Neural progenitor cell (in vitro differentiated cells): ENCODE results near the gene GNPAT. TPM values are rescaled to one million over a fixed set of nuclear protein-coding genes. Genes with fewer than 3 reads are reported as not detected.

Experiments
- DNase-seq: peaks from one replicate; pipeline ENCODE4 v3.0.0-alpha.2; 2016; ENCODE audit warnings: low spot score
- H2AFZ ChIP-seq: fragments of 200-600 bp; sonication (generic); replicated peaks from 2 replicates; pipeline ENCODE4 v1.6.1; 2016; ENCODE audit warnings: antibody characterized with exemption
- H3F3A ChIP-seq: fragments of 200-600 bp; sonication (generic); 2 replicates; pipeline ENCODE4 v1.6.1; 2016; ENCODE audit warnings: antibody characterized with exemption, low read depth
- H3K27ac ChIP-seq: fragments of 200-600 bp; sonication (generic); 2 replicates; pipeline ENCODE4 v1.5.1; 2016; ENCODE audit warnings: mild to moderate bottlenecking
- H3K27me3 ChIP-seq: fragments of 200-600 bp; sonication (generic); 2 replicates; pipeline ENCODE4 v1.6.1; 2016; ENCODE audit warnings: mild to moderate bottlenecking, moderate library complexity
- H3K36me3 ChIP-seq: fragments of 200-600 bp; sonication (generic); 2 replicates; pipeline ENCODE4 v1.5.1; 2016
- H3K4me1 ChIP-seq: fragments of 200-600 bp; sonication (generic); 2 replicates; pipeline ENCODE4 v1.6.1; 2016; ENCODE audit warnings: mixed run types
- H3K4me2 ChIP-seq: fragments of 200-600 bp; sonication (generic); 2 replicates; pipeline ENCODE4 v1.6.1; 2016
- H3K4me3 ChIP-seq: fragments of 200-600 bp; sonication (generic); 2 replicates; pipeline ENCODE4 v1.5.1; 2016
- H3K79me2 ChIP-seq: fragments of 200-600 bp; sonication (generic); 2 replicates; pipeline ENCODE4 v1.6.1; 2016; ENCODE audit warnings: low read depth
- H3K9ac ChIP-seq: fragments of 200-600 bp; sonication (generic); 2 replicates; pipeline ENCODE4 v1.6.1; 2016
- H3K9me3 ChIP-seq: fragments of 200-600 bp; sonication (generic); 2 replicates; pipeline ENCODE4 v1.5.1; 2016; ENCODE audit warnings: low read depth
- H4K20me1 ChIP-seq: fragments of 200-600 bp; sonication (generic); 2 replicates; pipeline ENCODE4 v1.6.1; 2016; ENCODE audit warnings: low read depth
- H3K27ac Mint-ChIP-seq: 3 replicates; pipeline ENCODE4 v1.8.0; 2021; ENCODE audit warnings: mixed read lengths
- H3K27me3 Mint-ChIP-seq: 2 replicates; pipeline ENCODE4 v1.8.0; 2022; ENCODE audit warnings: low read depth, mild to moderate bottlenecking, inconsistent platforms, moderate library complexity, mixed read lengths; ENCODE audit not compliant: insufficient read depth
- H3K36me3 Mint-ChIP-seq: 3 replicates; pipeline ENCODE4 v1.8.0; 2021; ENCODE audit warnings: mixed read lengths
- H3K4me1 Mint-ChIP-seq: 3 replicates; pipeline ENCODE4 v1.8.0; 2021; ENCODE audit warnings: mixed read lengths
- H3K4me3 Mint-ChIP-seq: 3 replicates; pipeline ENCODE4 v1.8.0; 2021; ENCODE audit warnings: mild to moderate bottlenecking, moderate library complexity, mixed read lengths
- H3K9me3 Mint-ChIP-seq: 3 replicates; pipeline ENCODE4 v1.8.0; 2020; ENCODE audit warnings: mixed read lengths
- CTCF ChIP-seq: fragments of 200-600 bp; sonication (generic); IDR thresholded peaks from 2 replicates; pipeline ENCODE4 v1.5.1; 2017; ENCODE audit warnings: antibody characterized with exemption, mild to moderate bottlenecking
- EZH2 ChIP-seq: fragments of 200-600 bp; sonication (generic); IDR thresholded peaks from 2 replicates; pipeline ENCODE4 v1.6.1; 2017; ENCODE audit warnings: antibody characterized with exemption, mild to moderate bottlenecking, moderate library complexity
- EZH2phosphoT487 ChIP-seq: fragments of 200-600 bp; sonication (generic); IDR thresholded peaks from 2 replicates; pipeline ENCODE4 v1.6.1; 2017; ENCODE audit warnings: antibody characterized with exemption
- total RNA-seq: library from RNA; depleted of rRNA; stranded (reverse); fragments of >200 nt; gene quantifications from 2 replicates; pipeline ENCODE4 v1.2.3, GENCODE V29; 2015; ENCODE audit warnings: low replicate concordance

Gene GNPAT
- total RNA-seq, 1 donor from 2014 or later: 137 TPM

GRCh38 chr1:231235526-231236207 lies 5.3 kb upstream of the GNPAT start:
- H3K27ac Mint-ChIP-seq: no peak overlapping the region
- no peak overlapping the region for H3K4me3 ChIP-seq
- H3K27me3 ChIP-seq: no peaks in the 10 kb centered on the region
- no peaks in the 10 kb centered on the region for H3K9me3 Mint-ChIP-seq
- H3F3A ChIP-seq: no peaks in the 10 kb centered on the region
- peaks cover 7% of the 10 kb centered on the region for H3K4me1 Mint-ChIP-seq
- H3K79me2 ChIP-seq: peaks cover 10% of the 10 kb centered on the region
- H3K9ac ChIP-seq: no peak overlapping the region
- no peaks in the 10 kb centered on the region for H4K20me1 ChIP-seq
- H3K4me2 ChIP-seq: no peak overlapping the region
- TF ChIP-seq EZH2: no peak
- DNase-seq: no peak
- no peak overlapping the region for H3K4me3 Mint-ChIP-seq
- peaks cover 4% of the 10 kb centered on the region for H3K4me1 ChIP-seq
- H2AFZ ChIP-seq: no peak overlapping the region
- no peak overlapping the region for H3K27ac ChIP-seq
- H3K36me3 Mint-ChIP-seq: peaks cover 12% of the 10 kb centered on the region
- peaks cover 2% of the 10 kb centered on the region for H3K27me3 Mint-ChIP-seq
- H3K9me3 ChIP-seq: no peaks in the 10 kb centered on the region
- no peaks in the 10 kb centered on the region for H3K36me3 ChIP-seq

- no peak overlapping the region for H3K4me3 Mint-ChIP-seq
- no peaks in the 10 kb centered on the region for H3K27me3 Mint-ChIP-seq
- no peak overlapping the region for H3K27ac Mint-ChIP-seq
- no peak overlapping the region for H3K9ac ChIP-seq
- no peaks in the 10 kb centered on the region for H3K9me3 Mint-ChIP-seq
- H3K9me3 ChIP-seq: no peaks in the 10 kb centered on the region
- H3K36me3 ChIP-seq: no peaks in the 10 kb centered on the region
- no peaks in the 10 kb centered on the region for H4K20me1 ChIP-seq
- peaks cover 7% of the 10 kb centered on the region for H3K4me1 Mint-ChIP-seq
- peaks cover 12% of the 10 kb centered on the region for H3K36me3 Mint-ChIP-seq
- H3K27me3 ChIP-seq: no peaks in the 10 kb centered on the region
- peaks cover 4% of the 10 kb centered on the region for H3K4me1 ChIP-seq
- H3K79me2 ChIP-seq: peaks cover 11% of the 10 kb centered on the region
- H3K27ac ChIP-seq: no peak overlapping the region
- no peak overlapping the region for H2AFZ ChIP-seq
- no peak for TF ChIP-seq EZH2
- TF ChIP-seq CTCF: no peak
- no peak for TF ChIP-seq EZH2phosphoT487
- H3K4me2 ChIP-seq: no peak overlapping the region
- H3K4me3 ChIP-seq: no peak overlapping the region
- peaks cover 1% of the 10 kb centered on the region for H3F3A ChIP-seq
- no peak for DNase-seq
Observed at GRCh38 chr1:231236208-231236591, 4.8 kb upstream of the GNPAT start.

- H3K9ac ChIP-seq: no peak overlapping the region
- no peaks in the 10 kb centered on the region for H3K27me3 ChIP-seq
- TF ChIP-seq EZH2phosphoT487: no peak
- TF ChIP-seq EZH2: no peak
- no peak for TF ChIP-seq CTCF
- Mint-ChIP-seq H3K27ac (no peak overlapping the region), H3K27me3 (no peaks in the 10 kb centered on the region), H3K4me1 (peaks cover 9% of the 10 kb centered on the region), H3K4me3 (no peak overlapping the region), H3K9me3 (no peaks in the 10 kb centered on the region), H3K36me3 (peaks cover 12% of the 10 kb centered on the region)
- H3K9me3 ChIP-seq: no peaks in the 10 kb centered on the region
- H3K79me2 ChIP-seq: peaks cover 18% of the 10 kb centered on the region
- H3K27ac ChIP-seq: no peak overlapping the region
- no peak for DNase-seq
- H2AFZ ChIP-seq: no peak overlapping the region
- no peak overlapping the region for H3K4me3 ChIP-seq
- peaks cover 8% of the 10 kb centered on the region for H3F3A ChIP-seq
- no peaks in the 10 kb centered on the region for H4K20me1 ChIP-seq
- H3K4me1 ChIP-seq: peaks cover 4% of the 10 kb centered on the region
- H3K4me2 ChIP-seq: no peak overlapping the region
- H3K36me3 ChIP-seq: no peaks in the 10 kb centered on the region
Observed at GRCh38 chr1:231236938-231237337, 4.1 kb upstream of the GNPAT start.

- H3K9ac ChIP-seq: no peak overlapping the region
- H3K27ac ChIP-seq: no peak overlapping the region
- H3K27me3 Mint-ChIP-seq: no peaks in the 10 kb centered on the region
- H3K4me3 ChIP-seq: no peak overlapping the region
- H2AFZ ChIP-seq: no peak overlapping the region
- H3F3A ChIP-seq: peaks cover 8% of the 10 kb centered on the region
- no peak overlapping the region for H3K27ac Mint-ChIP-seq
- peaks cover 6% of the 10 kb centered on the region for H4K20me1 ChIP-seq
- H3K9me3 ChIP-seq: no peaks in the 10 kb centered on the region
- peaks cover 13% of the 10 kb centered on the region for H3K36me3 Mint-ChIP-seq
- no peak overlapping the region for H3K4me2 ChIP-seq
- DNase-seq: no peak
- no peaks in the 10 kb centered on the region for H3K36me3 ChIP-seq
- peaks cover 32% of the 10 kb centered on the region for H3K79me2 ChIP-seq
- peaks cover 16% of the 10 kb centered on the region for H3K4me1 ChIP-seq
- H3K4me3 Mint-ChIP-seq: no peak overlapping the region
- peaks cover 22% of the 10 kb centered on the region for H3K4me1 Mint-ChIP-seq
- no peaks in the 10 kb centered on the region for H3K9me3 Mint-ChIP-seq
- TF ChIP-seq EZH2phosphoT487: no peak
- H3K27me3 ChIP-seq: no peaks in the 10 kb centered on the region
Observed at GRCh38 chr1:231238298-231238697, 2.7 kb upstream of the GNPAT start.
